Body of pancreas (tissue), 4 donors: Measurements from ENCODE around the gene B3GALNT1.

Experiments
- CTCF ChIP-seq, 7 experiments: fragments of 450-650 bp in 4 of 7; fragments of 200-600 bp in 3 of 7; sonication (generic) in 3 of 7; IDR thresholded peaks; one replicate each; pipeline ENCODE4 v1.5.1; 2016 to 2019; ENCODE audit warnings: antibody characterized with exemption in 7 of 7
- POLR2A ChIP-seq, 3 donors: fragments of 450-650 bp; IDR thresholded peaks; one replicate each; pipeline ENCODE4 v1.6.1; 2016; ENCODE audit warnings: antibody characterized with exemption in 3 of 3, mild to moderate bottlenecking in 2 of 3

- TF ChIP-seq CTCF (IDR thresholded peaks at IDR 0.05) (no peak), POLR2A (IDR thresholded peaks at IDR 0.05) (no peak)
Measured at GRCh38 chr3:161100994-161101393, 4.2 kb downstream of the B3GALNT1 start.
